Measurements from ENCODE around the gene SLC4A2.

- TF ChIP-seq POLR2A (IDR thresholded peaks at IDR 0.05; ENCODE audit: control extremely low read depth in 1 of 2, low read depth in 2 of 2, low read length in 2 of 2) (no peak), YY1 (IDR thresholded peaks at IDR 0.05; ENCODE audit: low read depth, low read length) (no peak), SP4 (IDR thresholded peaks at IDR 0.05; ENCODE audit: low read length) (no peak), ZNF274 (IDR thresholded peaks at IDR 0.05; ENCODE audit: borderline replicate concordance, extremely low read depth, low read length) (no peak), TEAD4 (IDR thresholded peaks at IDR 0.05; ENCODE audit: low read depth, low read length) (no peak), MAX (IDR thresholded peaks at IDR 0.05) (0 out of 2 replicates have a peak, but pooled peaks have one; percentile 27), SUZ12 (IDR thresholded peaks at IDR 0.05; ENCODE audit: low read length) (no peak), POLR2AphosphoS5 (IDR thresholded peaks at IDR 0.05; ENCODE audit: low read depth, low read length) (peak; percentile 55; the same call in 1 of the 2 replicates)
- TF ChIP-seq, protein P1, sequence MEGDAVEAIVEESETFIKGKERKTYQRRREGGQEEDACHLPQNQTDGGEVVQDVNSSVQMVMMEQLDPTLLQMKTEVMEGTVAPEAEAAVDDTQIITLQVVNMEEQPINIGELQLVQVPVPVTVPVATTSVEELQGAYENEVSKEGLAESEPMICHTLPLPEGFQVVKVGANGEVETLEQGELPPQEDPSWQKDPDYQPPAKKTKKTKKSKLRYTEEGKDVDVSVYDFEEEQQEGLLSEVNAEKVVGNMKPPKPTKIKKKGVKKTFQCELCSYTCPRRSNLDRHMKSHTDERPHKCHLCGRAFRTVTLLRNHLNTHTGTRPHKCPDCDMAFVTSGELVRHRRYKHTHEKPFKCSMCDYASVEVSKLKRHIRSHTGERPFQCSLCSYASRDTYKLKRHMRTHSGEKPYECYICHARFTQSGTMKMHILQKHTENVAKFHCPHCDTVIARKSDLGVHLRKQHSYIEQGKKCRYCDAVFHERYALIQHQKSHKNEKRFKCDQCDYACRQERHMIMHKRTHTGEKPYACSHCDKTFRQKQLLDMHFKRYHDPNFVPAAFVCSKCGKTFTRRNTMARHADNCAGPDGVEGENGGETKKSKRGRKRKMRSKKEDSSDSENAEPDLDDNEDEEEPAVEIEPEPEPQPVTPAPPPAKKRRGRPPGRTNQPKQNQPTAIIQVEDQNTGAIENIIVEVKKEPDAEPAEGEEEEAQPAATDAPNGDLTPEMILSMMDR (IDR thresholded peaks at IDR 0.05; ENCODE audit: control extremely low read depth in 1 of 3, insufficient read depth in 1 of 3, low read depth in 1 of 3, low read length in 3 of 3), result peak in 2 of 3 experiments; percentile 55 to 70; a peak in 3 of 4 replicates
- TF ChIP-seq, protein P2, sequence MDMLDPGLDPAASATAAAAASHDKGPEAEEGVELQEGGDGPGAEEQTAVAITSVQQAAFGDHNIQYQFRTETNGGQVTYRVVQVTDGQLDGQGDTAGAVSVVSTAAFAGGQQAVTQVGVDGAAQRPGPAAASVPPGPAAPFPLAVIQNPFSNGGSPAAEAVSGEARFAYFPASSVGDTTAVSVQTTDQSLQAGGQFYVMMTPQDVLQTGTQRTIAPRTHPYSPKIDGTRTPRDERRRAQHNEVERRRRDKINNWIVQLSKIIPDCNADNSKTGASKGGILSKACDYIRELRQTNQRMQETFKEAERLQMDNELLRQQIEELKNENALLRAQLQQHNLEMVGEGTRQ (IDR thresholded peaks at IDR 0.05; ENCODE audit: low read length), result no peak
These were observed 17.7 kb downstream of the SLC4A2 start for GRCh38 chr7:151076863-151077704.

All from H1 (cell line).